Keratinocyte (primary cell): ENCODE data around the gene SEC31A.

Experiments used
- EZH2 ChIP-seq: IDR thresholded peaks from one replicate; pipeline ENCODE4 v1.6.1; 2012; ENCODE audit warnings: inconsistent platforms, mild to moderate bottlenecking, low read length, moderate library complexity
- TF ChIP-seq, protein P1 (sequence below), 3 experiments: IDR thresholded peaks in 1 of 3; conservative IDR thresholded peaks in 1 of 3; optimal IDR thresholded peaks in 1 of 3; 2 replicates in 2 of 3; 3 replicates in 1 of 3; pipeline versions ENCODE3 to v1.5.1; 2011; ENCODE audit warnings: low read length in 3 of 3, mild to moderate bottlenecking in 3 of 3, moderate library complexity in 2 of 3, control low read depth in 1 of 3, inconsistent platforms in 1 of 3; ENCODE audit not compliant: insufficient read depth in 2 of 3; ENCODE audit errors: extremely low read depth in 1 of 3

DNA sequence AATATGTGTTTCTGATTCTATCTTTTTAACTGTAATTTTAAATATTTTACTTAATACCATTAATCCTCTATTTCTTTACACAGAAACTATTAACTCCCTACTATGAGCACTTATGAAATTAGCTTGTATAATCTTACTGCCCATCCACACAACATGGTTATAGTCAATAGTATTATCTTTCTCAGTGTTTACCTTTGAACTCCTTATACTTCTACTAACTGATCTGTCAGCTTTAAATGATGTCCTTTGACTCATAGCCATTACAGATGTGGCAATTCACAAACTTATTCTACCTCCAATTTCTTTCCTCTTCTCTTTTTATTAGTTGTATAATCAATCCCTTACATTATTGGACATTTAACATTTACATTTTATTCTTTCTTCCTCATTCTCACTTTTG lies 5.5 kb downstream of the SEC31A start:
- TF ChIP-seq, protein P1, sequence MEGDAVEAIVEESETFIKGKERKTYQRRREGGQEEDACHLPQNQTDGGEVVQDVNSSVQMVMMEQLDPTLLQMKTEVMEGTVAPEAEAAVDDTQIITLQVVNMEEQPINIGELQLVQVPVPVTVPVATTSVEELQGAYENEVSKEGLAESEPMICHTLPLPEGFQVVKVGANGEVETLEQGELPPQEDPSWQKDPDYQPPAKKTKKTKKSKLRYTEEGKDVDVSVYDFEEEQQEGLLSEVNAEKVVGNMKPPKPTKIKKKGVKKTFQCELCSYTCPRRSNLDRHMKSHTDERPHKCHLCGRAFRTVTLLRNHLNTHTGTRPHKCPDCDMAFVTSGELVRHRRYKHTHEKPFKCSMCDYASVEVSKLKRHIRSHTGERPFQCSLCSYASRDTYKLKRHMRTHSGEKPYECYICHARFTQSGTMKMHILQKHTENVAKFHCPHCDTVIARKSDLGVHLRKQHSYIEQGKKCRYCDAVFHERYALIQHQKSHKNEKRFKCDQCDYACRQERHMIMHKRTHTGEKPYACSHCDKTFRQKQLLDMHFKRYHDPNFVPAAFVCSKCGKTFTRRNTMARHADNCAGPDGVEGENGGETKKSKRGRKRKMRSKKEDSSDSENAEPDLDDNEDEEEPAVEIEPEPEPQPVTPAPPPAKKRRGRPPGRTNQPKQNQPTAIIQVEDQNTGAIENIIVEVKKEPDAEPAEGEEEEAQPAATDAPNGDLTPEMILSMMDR (optimal IDR thresholded peaks at IDR 0.05 in 1 of 3, IDR thresholded peaks at IDR 0.05 in 1 of 3, conservative IDR thresholded peaks at IDR 0.05 in 1 of 3; ENCODE audit: extremely low read depth in 1 of 3, insufficient read depth in 2 of 3, low read length in 3 of 3), result no peak
- TF ChIP-seq EZH2, result no peak
